H1 (cell line): ENCODE results near the gene STH. TPM values are rescaled to one million over a fixed set of nuclear protein-coding genes. Genes with fewer than 3 reads are reported as not detected.

Experiments used
- CTCF ChIA-PET: fragments of 300-600 bp; sonication (Branson Sonifier 250); formaldehyde crosslinking; loops from one replicate; lab custom pipeline; 2021; ENCODE audit not compliant: partially characterized antibody; lab: Charles Lee
- POLR2A ChIA-PET: fragments of 300-600 bp; sonication (Branson Sonifier 250); formaldehyde crosslinking; loops from one replicate; lab custom pipeline; 2021; ENCODE audit warnings: inconsistent platforms; ENCODE audit not compliant: partially characterized antibody; lab: Charles Lee
- DNase-seq, 2 experiments: peaks; one replicate each; pipeline versions ENCODE4 v3.0.0 to v3.0.0-alpha.2; 2010 to 2022; ENCODE audit warnings: low spot score in 2 of 2, low read depth in 1 of 2, mixed read lengths in 1 of 2
- FAIRE-seq: peaks from 2 replicates; lab custom pipeline; 2011; peaks lifted over from hg19 to GRCh38; lab: Jason Lieb, UNC
- H2AFZ ChIP-seq: 2 replicates; pipeline ENCODE4 v1.8.1; 2012; ENCODE audit warnings: low read length, inconsistent platforms
- H2AK5ac ChIP-seq: 2 replicates; pipeline ENCODE4 v1.6.1; 2013; ENCODE audit warnings: low read depth, low read length
- H2BK120ac ChIP-seq: replicated peaks from 2 replicates; pipeline ENCODE3; 2013; ENCODE audit warnings: low read depth, low read length, inconsistent platforms
- H2BK12ac ChIP-seq: 2 replicates; pipeline ENCODE4 v1.6.1; 2013; ENCODE audit warnings: low read depth, low read length
- H2BK15ac ChIP-seq: 2 replicates; pipeline ENCODE4 v1.6.1; 2013; ENCODE audit warnings: low read length
- H2BK20ac ChIP-seq: 2 replicates; pipeline ENCODE4 v1.6.1; 2013; ENCODE audit warnings: low read length
- H2BK5ac ChIP-seq: 2 replicates; pipeline ENCODE4 v1.6.1; 2013; ENCODE audit warnings: low read depth, low read length
- H3K14ac ChIP-seq: 2 replicates; pipeline ENCODE4 v1.6.1; 2013; ENCODE audit warnings: inconsistent platforms; ENCODE audit not compliant: insufficient read length
- H3K18ac ChIP-seq: 2 replicates; pipeline ENCODE4 v1.6.1; 2013; ENCODE audit warnings: low read length; ENCODE audit errors: extremely low read depth
- H3K23ac ChIP-seq: 2 replicates; pipeline ENCODE4 v1.6.1; 2013; ENCODE audit warnings: inconsistent platforms; ENCODE audit not compliant: insufficient read length
- H3K23me2 ChIP-seq: 2 replicates; pipeline ENCODE4 v1.6.1; 2013; ENCODE audit warnings: low read depth, low read length
- H3K27ac ChIP-seq: 2 replicates; pipeline ENCODE4 v1.6.1; 2011; ENCODE audit warnings: low read depth, low read length, inconsistent platforms
- H3K27me3 ChIP-seq, 4 experiments: replicated peaks in 1 of 4; 1 replicate in 1 of 4; 2 replicates in 3 of 4; pipeline versions ENCODE4 v1.6.1 to v1.8.1; 2011 to 2013; ENCODE audit warnings: low read length in 3 of 4, mild to moderate bottlenecking in 3 of 4, inconsistent platforms in 2 of 4, mixed read lengths in 2 of 4, moderate library complexity in 1 of 4; ENCODE audit not compliant: control insufficient read depth in 3 of 4, insufficient read depth in 3 of 4; ENCODE audit errors: extremely low read depth in 1 of 4
- H3K36me3 ChIP-seq, 4 experiments: 2 replicates each; pipeline versions ENCODE4 v1.6.1 to v1.8.1; 2011 to 2013; ENCODE audit warnings: mild to moderate bottlenecking in 4 of 4, low read length in 3 of 4, moderate library complexity in 2 of 4, control low read depth in 1 of 4, inconsistent platforms in 1 of 4; ENCODE audit not compliant: insufficient read depth in 4 of 4, control insufficient read depth in 2 of 4
- H3K4ac ChIP-seq: replicated peaks from 2 replicates; pipeline ENCODE3; 2013; ENCODE audit warnings: low read length, low read depth, mixed read lengths, inconsistent platforms; ENCODE audit not compliant: insufficient read length
- H3K4me1 ChIP-seq, 4 experiments: replicated peaks in 1 of 4; 1 replicate in 1 of 4; 2 replicates in 3 of 4; pipeline versions ENCODE4 v1.6.1 to v1.8.1; 2011 to 2013; ENCODE audit warnings: low read length in 3 of 4, inconsistent platforms in 2 of 4, mixed read lengths in 1 of 4; ENCODE audit not compliant: insufficient read depth in 4 of 4, control insufficient read depth in 3 of 4
- H3K4me2 ChIP-seq, 2 experiments: 2 replicates each; pipeline versions ENCODE4 v1.6.1 to v1.8.1; 2011 to 2013; ENCODE audit warnings: low read depth in 2 of 2, low read length in 2 of 2, control low read depth in 1 of 2, inconsistent platforms in 1 of 2, mild to moderate bottlenecking in 1 of 2; ENCODE audit not compliant: insufficient read depth in 1 of 2
- H3K4me3 ChIP-seq, 4 experiments: fragments of 200-600, 300-600 bp in 1 of 4; sonication (generic), shearing (Covaris generic), sonication (Bioruptor Twin) in 1 of 4; 2 replicates each; pipeline versions ENCODE4 v1.5.1 to v1.8.1; 2011 to 2016; ENCODE audit warnings: low read length in 4 of 4, low read depth in 3 of 4, control low read depth in 2 of 4, inconsistent platforms in 2 of 4, mild to moderate bottlenecking in 2 of 4, mixed read lengths in 1 of 4, moderate library complexity in 1 of 4; ENCODE audit not compliant: insufficient read depth in 2 of 4; ENCODE audit errors: extremely low read depth in 1 of 4
- H3K56ac ChIP-seq: replicated peaks from 2 replicates; pipeline ENCODE3; 2013; ENCODE audit warnings: low read depth, mild to moderate bottlenecking, mixed read lengths, low read length, inconsistent platforms; ENCODE audit not compliant: insufficient read length
- H3K79me1 ChIP-seq: 2 replicates; pipeline ENCODE4 v1.6.1; 2013; ENCODE audit warnings: low read depth, low read length, control low read depth
- H3K79me2 ChIP-seq, 2 experiments: 2 replicates each; pipeline versions ENCODE4 v1.6.1 to v1.8.1; 2012 to 2013; ENCODE audit warnings: low read length in 2 of 2, mild to moderate bottlenecking in 2 of 2, inconsistent platforms in 1 of 2; ENCODE audit not compliant: insufficient read depth in 2 of 2, control insufficient read depth in 1 of 2
- H3K9ac ChIP-seq, 4 experiments: replicated peaks in 1 of 4; 1 replicate in 1 of 4; 2 replicates in 3 of 4; pipeline versions ENCODE4 v1.6.1 to v1.8.1; 2011 to 2013; ENCODE audit warnings: low read depth in 3 of 4, low read length in 3 of 4, control low read depth in 2 of 4, mild to moderate bottlenecking in 2 of 4, moderate library complexity in 2 of 4, inconsistent platforms in 1 of 4; ENCODE audit errors: extremely low read depth in 1 of 4
- H3K9me3 ChIP-seq, 2 experiments: 2 replicates each; pipeline versions ENCODE4 v1.6.1 to v1.8.1; 2012 to 2013; ENCODE audit warnings: mild to moderate bottlenecking in 2 of 2, moderate library complexity in 2 of 2, control low read depth in 1 of 2, inconsistent platforms in 1 of 2, low read depth in 1 of 2, low read length in 1 of 2, mixed read lengths in 1 of 2; ENCODE audit not compliant: insufficient read depth in 2 of 2
- H4K20me1 ChIP-seq, 2 experiments: replicated peaks in 1 of 2; 2 replicates each; pipeline versions ENCODE3 to v1.8.1; 2011 to 2013; ENCODE audit warnings: inconsistent platforms in 2 of 2, low read length in 2 of 2, mild to moderate bottlenecking in 1 of 2; ENCODE audit not compliant: insufficient read depth in 2 of 2, control insufficient read depth in 1 of 2
- H4K5ac ChIP-seq: 2 replicates; pipeline ENCODE4 v1.6.1; 2013; ENCODE audit warnings: low read length, low read depth, mixed read lengths, inconsistent platforms; ENCODE audit not compliant: insufficient read length
- H4K8ac ChIP-seq: 2 replicates; pipeline ENCODE4 v1.8.0; 2013; ENCODE audit warnings: mild to moderate bottlenecking, moderate library complexity, low read length, inconsistent platforms; ENCODE audit not compliant: insufficient read depth; ENCODE audit errors: extremely low read depth
- H4K91ac ChIP-seq: replicated peaks from 2 replicates; pipeline ENCODE3; 2013; ENCODE audit warnings: low read length, mixed read lengths, inconsistent platforms; ENCODE audit not compliant: insufficient read length
- BACH1 ChIP-seq: IDR thresholded peaks from 2 replicates; pipeline ENCODE4 v1.6.1; 2012; ENCODE audit warnings: low read length, improper control_type of control experiment
- CHD1 ChIP-seq: IDR thresholded peaks from 2 replicates; pipeline ENCODE4 v1.6.1; 2012; ENCODE audit warnings: low read depth, low read length, improper control_type of control experiment
- WGBS, 2 experiments: shearing (Covaris generic) in 1 of 2; methylation state at CpG; one replicate each; pipeline versions ENCODE4 v1.1.6 to v1.1.7; 2013 to 2015; ENCODE audit warnings: low lambda C conversion rate in 2 of 2, mixed read lengths in 2 of 2, inconsistent platforms in 1 of 2, low coverage in 1 of 2, missing lambda C conversion rate in 1 of 2; ENCODE audit not compliant: insufficient replicate concordance in 2 of 2, insufficient coverage in 1 of 2, insufficient read length in 1 of 2; ENCODE audit errors: extremely low coverage in 1 of 2, missing lambda C conversion rate in 1 of 2; 5-methylcytosine and 5-hydroxymethylcytosine counted together
- polyA plus RNA-seq, 7 experiments: library from polyadenylated mRNA; depleted of rRNA in 3 of 7; stranded (reverse) in 5 of 7; unstranded in 2 of 7; fragments of >200 nt in 5 of 7; fragments of 200-250 nt in 2 of 7; gene quantifications; 1 replicate in 5 of 7; 2 replicates in 1 of 7; 4 replicates in 1 of 7; pipeline versions ENCODE4 v1.2.1 to v1.2.3, GENCODE V29; 2011 to 2013; ENCODE audit warnings: missing spikeins in 2 of 7, mixed read lengths in 2 of 7
- total RNA-seq: library from RNA; stranded (reverse); fragmentation: NEBNext Ultra II Directional; extraction: Animal tissue kit (Norgen Biotek cat#: 25700); gene quantifications from 2 replicates; pipeline ENCODE4 v1.2.1, GENCODE V29; 2021

The STH gene
- total and polyA plus RNA-seq, 2 of the 8 experiments (the other 6 are each of a cell fraction or from before 2014, with no cell fraction given) = not detected

DNA sequence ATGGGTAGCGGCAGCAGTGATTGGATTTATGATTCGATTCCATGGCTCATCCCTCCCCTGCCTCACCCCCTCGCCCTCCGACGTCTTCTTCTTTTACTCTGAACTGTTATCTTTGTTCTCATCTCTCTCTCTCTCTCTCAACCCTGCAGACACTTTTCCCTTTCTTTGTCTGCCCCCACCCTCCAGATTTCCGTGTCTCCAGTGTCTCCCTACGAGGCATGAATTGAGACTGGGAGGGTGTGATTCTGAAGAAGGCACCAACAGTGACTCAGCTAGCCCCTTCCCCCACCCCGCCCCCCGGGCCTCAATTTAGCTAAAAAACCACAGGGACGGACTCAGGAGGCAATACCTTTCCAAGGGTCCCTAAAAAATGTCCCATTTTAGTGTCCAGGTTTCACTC lies 47.6 kb upstream of the STH start:
- peaks cover 0 to 6% (median 2%) of the 10 kb centered on the region in 4 experiments; a peak in 4 of 7 replicates for H3K4me1 ChIP-seq
- ChIA-PET POLR2A (no interaction called here), CTCF (interaction anchor here (1.5 kb wide), 1 partner anchor 51 kb away, joined by 3 read pairs; no protein-coding TSS in a partner anchor)
- no peak overlapping the region for H2BK12ac ChIP-seq
- H4K5ac ChIP-seq = no peak overlapping the region
- H3K23ac ChIP-seq = no peak overlapping the region
- H2BK20ac ChIP-seq = no peak overlapping the region
- H3K18ac ChIP-seq = no peak overlapping the region
- H3K36me3 ChIP-seq = no peaks in the 10 kb centered on the region
- H4K20me1 ChIP-seq = no peaks in the 10 kb centered on the region
- H3K4me2 ChIP-seq = no peak overlapping the region
- no peak overlapping the region for H4K8ac ChIP-seq
- TF ChIP-seq BACH1 = 0 out of 2 replicates have a peak, but pooled peaks have one; percentile 9
- no peak for TF ChIP-seq CHD1
- H2BK5ac ChIP-seq = no peak overlapping the region
- no peak overlapping the region for H2BK15ac ChIP-seq
- no peak overlapping the region for H2AK5ac ChIP-seq
- H3K79me2 ChIP-seq = no peaks in the 10 kb centered on the region
- no peaks in the 10 kb centered on the region for H3K9me3 ChIP-seq
- no peaks in the 10 kb centered on the region for H3K79me1 ChIP-seq
- H2AFZ ChIP-seq = no peak overlapping the region
- FAIRE-seq (no peak), DNase-seq (no peak)
- no peak overlapping the region for H2BK120ac ChIP-seq
- no peak overlapping the region for H3K56ac ChIP-seq
- H3K23me2 ChIP-seq = no peaks in the 10 kb centered on the region
- peaks cover 0 to 12% (median 11%) of the 10 kb centered on the region in 4 experiments; a peak in 6 of 7 replicates for H3K27me3 ChIP-seq
- H3K4ac ChIP-seq = no peak overlapping the region
- no peak overlapping the region for H4K91ac ChIP-seq
- no peak overlapping the region for H3K9ac ChIP-seq
- no peak overlapping the region for H3K27ac ChIP-seq
- H3K4me3 ChIP-seq = no peak overlapping the region
- H3K14ac ChIP-seq = no peak overlapping the region
- 77% methylated on average over 10 of the region's 10 CpGs; no CpG with 5 or more reads in 1 of the 2 experiments for WGBS, 2 experiments
